ENCODE results near the gene PCDHB11.
"Not testable (repeated sequence)": the region's sequence is repeated elsewhere in the genome, so short reads cannot be mapped to it uniquely, and the experiment has no call there.

PCDHB11 gene

GRCh38 chr5:141246971-141247370 is 47.5 kb downstream of the PCDHB11 start:
- DNase-seq: not testable (repeated sequence)

GRCh38 chr5:141247434-141247833 is 48.0 kb downstream of the PCDHB11 start:
- DNase-seq: not testable (repeated sequence)

GRCh38 chr5:141250576-141250975 is 51.1 kb downstream of the PCDHB11 start:
- DNase-seq: no peak
